Mammary epithelial cell (primary cell): ENCODE data around the gene KRT83.

Experiments used
- CTCF ChIP-seq, 2 donors: IDR thresholded peaks in 1 of 2; conservative IDR thresholded peaks in 1 of 2; 2 replicates each; pipeline ENCODE4 v1.5.1; 2011 to 2012; ENCODE audit warnings: inconsistent platforms in 2 of 2, low read length in 2 of 2, mild to moderate bottlenecking in 2 of 2, control low read depth in 1 of 2, low read depth in 1 of 2; ENCODE audit not compliant: insufficient read depth in 1 of 2; ENCODE audit errors: extremely low read depth in 1 of 2
- EZH2 ChIP-seq: IDR thresholded peaks from 2 replicates; pipeline ENCODE4 v1.6.1; 2012; ENCODE audit warnings: low read length, inconsistent platforms, borderline replicate concordance

GRCh38 chr12:52369809-52370208 lies 48.6 kb upstream of the KRT83 start:
- no peak for TF ChIP-seq CTCF (conservative IDR thresholded peaks at IDR 0.05 in 1 of 2, IDR thresholded peaks at IDR 0.05 in 1 of 2; ENCODE audit: extremely low read depth in 1 of 2, insufficient read depth in 1 of 2, low read depth in 1 of 2, low read length in 2 of 2)
- no peak for TF ChIP-seq EZH2
